SK-N-MC (cell line): ENCODE measurements around the gene RC3H2.

ENCODE experiments used
- EZH2 ChIP-seq: fragments of 200-600 bp; sonication (generic); IDR thresholded peaks from one replicate; pipeline ENCODE4 v1.6.1; 2017; ENCODE audit warnings: antibody characterized with exemption
- FOXP2 ChIP-seq: optimal IDR thresholded peaks from 2 replicates; pipeline ENCODE3; 2011; ENCODE audit warnings: mild to moderate bottlenecking, moderate library complexity; ENCODE audit not compliant: insufficient read depth; ENCODE audit errors: extremely low read length, control extremely low read depth
- POLR2AphosphoS5 ChIP-seq: IDR thresholded peaks from 2 replicates; pipeline ENCODE4 v1.6.1; 2012; ENCODE audit warnings: mild to moderate bottlenecking, low read depth, low read length, borderline replicate concordance

DNA sequence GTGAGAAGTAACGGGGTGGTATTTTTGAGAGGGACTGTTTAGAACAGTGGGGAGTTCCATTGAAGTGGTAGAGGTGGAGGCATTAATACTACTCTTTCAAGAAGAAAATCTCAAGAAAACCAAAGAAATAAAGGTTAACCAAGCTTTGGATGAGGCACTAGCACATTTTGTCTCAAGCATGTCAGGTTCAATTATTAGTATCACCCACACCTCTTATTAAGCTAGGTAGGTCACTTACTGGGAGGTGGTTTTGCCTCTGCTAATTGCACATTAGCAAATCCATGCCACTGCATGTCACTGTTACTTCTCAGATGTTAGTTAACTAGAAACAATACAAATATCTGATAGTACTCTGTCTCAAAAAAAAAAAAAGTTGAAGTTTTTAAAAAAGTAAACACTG is 45.9 kb upstream of the RC3H2 start:
- TF ChIP-seq POLR2AphosphoS5 (no peak), EZH2 (no peak), FOXP2 (no peak)
